Activated naive CD8-positive, alpha-beta T cell treated with anti-CD3 and anti-CD28 coated beads, Interleukin-2, amount 50 U/mL, for 16 hours (primary cell): Measurements from ENCODE around the gene ZNF35.

Experiments
- DNase-seq: peaks from one replicate; pipeline ENCODE4 v3.0.0-alpha.2; 2020; ENCODE audit warnings: low read depth, low spot score

ZNF35 gene

GRCh38 chr3:44685128-44685800 is 36.7 kb downstream of the ZNF35 start:
- DNase-seq: peak; percentile 12

DNA sequence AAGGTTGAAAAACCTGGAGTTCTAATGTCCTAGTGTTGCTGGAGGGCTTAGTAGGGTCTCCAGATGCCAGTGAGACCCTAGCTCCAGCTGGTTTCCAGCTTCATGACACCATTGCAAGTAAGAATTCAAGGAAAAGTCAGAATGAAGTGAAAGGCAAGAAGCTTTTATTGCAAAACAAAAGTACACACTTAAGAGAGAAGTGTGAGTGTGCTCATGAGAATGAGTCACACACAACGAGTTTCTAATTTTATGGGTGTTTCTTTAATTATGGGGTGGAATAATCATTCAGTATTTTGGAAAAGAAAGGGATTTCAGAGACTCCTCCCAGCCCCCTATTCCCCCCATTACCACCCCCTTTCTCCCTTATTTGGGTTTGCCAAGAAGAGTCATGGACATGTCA is 39.4 kb downstream of the ZNF35 start:
- DNase-seq: no peak
